Immature natural killer cell (primary cell): ENCODE data around the gene GNA12. TPM values are rescaled to one million over a fixed set of nuclear protein-coding genes. Genes with fewer than 3 reads are reported as not detected.
A peak's percentile ranks its signal among the peaks of the same experiment; 100 is the strongest.

ENCODE experiments used
- DNase-seq, 3 donors: peaks; one replicate each; pipeline ENCODE4 v3.0.0; 2022; ENCODE audit warnings: mixed read lengths in 1 of 3
- H3K27ac Mint-ChIP-seq, 6 donors: one replicate each; pipeline ENCODE4 v1.8.0; 2020; ENCODE audit warnings: mixed read lengths in 6 of 6, mild to moderate bottlenecking in 5 of 6, inconsistent platforms in 4 of 6, moderate library complexity in 3 of 6
- H3K27me3 Mint-ChIP-seq, 3 donors: one replicate each; pipeline ENCODE4 v1.8.0; 2020 to 2021; ENCODE audit warnings: low read depth in 3 of 3, mild to moderate bottlenecking in 3 of 3, mixed read lengths in 3 of 3, moderate library complexity in 3 of 3, inconsistent platforms in 1 of 3
- H3K36me3 Mint-ChIP-seq, 3 donors: one replicate each; pipeline ENCODE4 v1.8.0; 2020; ENCODE audit warnings: mixed read lengths in 3 of 3, inconsistent platforms in 2 of 3, mild to moderate bottlenecking in 2 of 3
- H3K4me1 Mint-ChIP-seq, 2 donors: one replicate each; pipeline ENCODE4 v1.8.0; 2020; ENCODE audit warnings: inconsistent platforms in 2 of 2, mild to moderate bottlenecking in 2 of 2, mixed read lengths in 2 of 2, moderate library complexity in 1 of 2
- H3K4me3 Mint-ChIP-seq, 5 donors: one replicate each; pipeline ENCODE4 v1.8.0; 2020; ENCODE audit warnings: mild to moderate bottlenecking in 5 of 5, mixed read lengths in 5 of 5, inconsistent platforms in 3 of 5, moderate library complexity in 3 of 5
- H3K9me3 Mint-ChIP-seq, 6 donors: one replicate each; pipeline ENCODE4 v1.8.0; 2020; ENCODE audit warnings: mild to moderate bottlenecking in 6 of 6, mixed read lengths in 6 of 6, inconsistent platforms in 4 of 6, moderate library complexity in 3 of 6
- polyA plus RNA-seq, 3 donors: library from polyadenylated mRNA; unstranded; fragments of 300-500 nt; fragmentation: Illumina TruSeq; gene quantifications; one replicate each; pipeline ENCODE4 v1.2.3, GENCODE V29; 2021

Gene GNA12
- polyA plus RNA-seq, 3 donors from 2014 or later: 4.7 to 6.1 (median 4.8) TPM

DNA sequence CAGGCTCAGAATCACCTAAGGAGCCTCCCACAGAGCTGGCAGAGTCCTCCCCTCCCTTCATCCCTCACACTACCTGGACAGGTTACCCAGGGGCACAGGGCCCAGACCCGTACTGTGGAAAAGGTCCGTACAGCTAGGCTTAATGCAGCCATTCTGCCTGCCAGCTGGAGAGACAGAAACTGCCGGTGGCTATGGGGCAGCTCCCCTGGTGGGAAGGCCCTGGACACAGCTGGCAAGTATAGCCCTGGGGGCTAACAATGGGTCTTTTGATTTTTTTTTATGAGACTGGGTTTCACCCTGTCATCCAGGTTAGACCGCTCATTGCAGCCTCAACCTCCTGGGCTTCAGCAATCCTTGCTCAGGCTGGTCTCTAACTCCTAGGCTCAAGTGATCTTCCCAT, 68.3 kb downstream of the GNA12 start:
- no peak for DNase-seq
- H3K4me3 Mint-ChIP-seq: no peak overlapping the region
- H3K27me3 Mint-ChIP-seq: peaks cover 0 to 4% (median 4%) of the 10 kb centered on the region in 3 donors
- H3K27ac Mint-ChIP-seq: no peak overlapping the region
- peaks cover 3 to 9% (median 8%) of the 10 kb centered on the region in 3 donors for H3K36me3 Mint-ChIP-seq
- H3K4me1 Mint-ChIP-seq: peaks cover 2 to 10% of the 10 kb centered on the region in 2 donors
- no peaks in the 10 kb centered on the region for H3K9me3 Mint-ChIP-seq

- Mint-ChIP-seq H3K4me3 (no peak overlapping the region), H3K27me3 (peaks cover 0 to 6% (median 4%) of the 10 kb centered on the region in 3 donors), H3K4me1 (peaks cover 2 to 10% of the 10 kb centered on the region in 2 donors), H3K36me3 (peaks cover under 1 to 14% (median 8%) of the 10 kb centered on the region in 3 donors), H3K27ac (no peak overlapping the region), H3K9me3 (no peaks in the 10 kb centered on the region)
- DNase-seq: no peak
Measured at GRCh38 chr7:2775376-2775775, 68.7 kb downstream of the GNA12 start.

GRCh38 chr7:2774935-2775334, 69.2 kb downstream of the GNA12 start:
- Mint-ChIP-seq H3K4me1 (peaks cover 2 to 10% of the 10 kb centered on the region in 2 donors), H3K9me3 (no peaks in the 10 kb centered on the region), H3K27ac (no peak overlapping the region), H3K27me3 (peaks cover 0 to 6% (median 4%) of the 10 kb centered on the region in 3 donors), H3K36me3 (peaks cover 0 to 18% (median 8%) of the 10 kb centered on the region in 3 donors), H3K4me3 (no peak overlapping the region)
- DNase-seq: no peak

DNA sequence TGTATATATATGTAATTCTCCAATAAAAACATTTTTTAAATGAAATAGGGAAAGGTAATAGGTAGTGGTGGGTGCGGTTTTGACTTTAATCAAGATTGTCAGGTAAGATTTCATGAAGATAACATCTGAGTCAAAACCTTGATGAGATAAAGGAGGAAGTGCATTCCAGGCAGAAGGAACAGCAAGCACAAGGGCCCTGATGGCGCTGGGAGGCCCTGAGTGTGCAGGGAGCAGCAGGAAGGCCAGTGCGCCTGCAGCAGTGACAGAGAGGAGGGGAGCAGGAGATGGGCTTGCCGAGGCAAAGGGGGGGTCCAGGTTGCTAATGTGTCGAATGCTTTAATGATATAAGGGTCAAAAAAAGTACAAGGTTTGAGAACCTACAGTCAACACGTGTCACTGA, 69.8 kb downstream of the GNA12 start:
- Mint-ChIP-seq H3K4me3 (no peak overlapping the region), H3K36me3 (peaks cover 0 to 22% (median 8%) of the 10 kb centered on the region in 3 donors), H3K27ac (no peak overlapping the region), H3K27me3 (peaks cover 0 to 6% (median 4%) of the 10 kb centered on the region in 3 donors), H3K9me3 (no peaks in the 10 kb centered on the region), H3K4me1 (peaks cover 2 to 10% of the 10 kb centered on the region in 2 donors)
- no peak for DNase-seq

DNA sequence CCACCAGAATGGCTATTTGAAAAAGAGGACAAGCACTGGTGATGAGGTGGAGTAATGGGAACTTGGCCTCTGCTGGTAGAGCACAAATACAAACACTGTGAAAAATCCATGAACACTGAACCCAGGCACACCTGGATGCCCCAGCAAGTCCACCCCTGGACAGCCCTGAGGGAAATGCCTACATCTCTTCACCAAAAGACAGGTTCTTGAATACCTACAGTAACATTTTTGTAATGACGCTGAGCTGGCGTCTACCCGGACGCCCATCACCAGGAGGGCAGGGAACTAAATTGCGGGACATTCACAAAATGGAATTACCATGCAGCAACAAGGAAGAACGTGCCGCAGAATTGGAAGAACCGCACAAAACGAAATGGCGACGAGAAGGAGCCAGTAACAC, 70.5 kb downstream of the GNA12 start:
- Mint-ChIP-seq H3K4me1 (peaks cover 2 to 10% of the 10 kb centered on the region in 2 donors), H3K27me3 (peaks cover 0 to 6% (median 4%) of the 10 kb centered on the region in 3 donors), H3K36me3 (peaks cover 0 to 22% (median 8%) of the 10 kb centered on the region in 3 donors), H3K27ac (no peak overlapping the region), H3K9me3 (no peaks in the 10 kb centered on the region), H3K4me3 (no peak overlapping the region)
- no peak for DNase-seq

DNA sequence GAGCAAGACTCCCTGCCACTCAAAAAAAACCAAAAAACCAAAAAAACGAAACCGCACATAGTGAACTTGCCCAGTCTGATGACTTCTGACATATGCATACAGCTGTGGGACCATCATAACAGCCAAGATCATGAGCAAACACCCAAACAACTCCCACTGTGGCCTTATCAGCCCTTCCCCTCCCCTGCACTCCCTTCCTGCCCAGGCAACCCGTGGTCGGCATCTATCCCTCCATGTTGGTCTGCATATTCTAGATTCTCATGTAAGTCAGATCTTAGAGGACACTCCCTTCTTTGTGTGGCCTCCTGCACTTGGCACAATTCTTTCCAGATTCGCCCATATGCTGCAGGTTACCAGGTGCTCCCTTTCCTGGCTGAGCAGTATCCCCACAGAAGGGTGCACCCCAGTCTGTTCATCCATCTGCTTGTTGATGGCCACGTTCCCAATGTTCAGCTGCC, 72.8 kb downstream of the GNA12 start:
- H3K27ac Mint-ChIP-seq: no peak overlapping the region
- H3K36me3 Mint-ChIP-seq: peaks cover 0 to 22% (median 8%) of the 10 kb centered on the region in 3 donors
- no peaks in the 10 kb centered on the region for H3K9me3 Mint-ChIP-seq
- peaks cover 0 to 6% (median 4%) of the 10 kb centered on the region in 3 donors for H3K27me3 Mint-ChIP-seq
- no peaks in the 10 kb centered on the region for H3K4me1 Mint-ChIP-seq
- H3K4me3 Mint-ChIP-seq: no peak overlapping the region
- DNase-seq: no peak

- DNase-seq: no peak
- no peaks in the 10 kb centered on the region for H3K9me3 Mint-ChIP-seq
- peaks cover 0 to 8% (median 0%) of the 10 kb centered on the region in 3 donors for H3K36me3 Mint-ChIP-seq
- H3K4me3 Mint-ChIP-seq: no peak overlapping the region
- H3K27me3 Mint-ChIP-seq: peaks cover 0 to 1% (median 0%) of the 10 kb centered on the region in 3 donors
- peaks cover 16% of the 10 kb centered on the region in 2 donors for H3K4me1 Mint-ChIP-seq
- H3K27ac Mint-ChIP-seq: no peak overlapping the region
Measured at GRCh38 chr7:2764621-2765020, 79.5 kb downstream of the GNA12 start.

DNA sequence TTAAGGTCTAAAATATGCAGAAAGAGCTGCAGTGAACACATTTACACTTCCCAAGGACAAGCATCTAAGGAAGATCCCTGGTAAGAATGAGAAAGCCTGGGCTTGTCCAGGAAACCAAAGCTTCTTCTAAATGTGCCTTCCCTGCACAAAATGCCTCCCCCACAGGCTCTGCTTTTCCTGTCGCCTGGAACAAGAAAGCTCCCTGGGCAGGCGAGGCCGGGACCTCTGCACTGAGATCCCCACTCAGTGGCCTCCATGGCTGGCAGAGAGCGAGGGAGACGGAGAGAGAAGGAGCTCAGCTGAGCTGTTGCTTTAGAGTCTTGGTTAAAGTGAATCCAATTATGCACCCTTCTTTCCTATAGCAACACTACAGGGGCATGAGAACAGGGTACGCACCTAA, 80.5 kb downstream of the GNA12 start:
- H3K36me3 Mint-ChIP-seq: peaks cover 0 to 12% (median 0%) of the 10 kb centered on the region in 3 donors
- no peak overlapping the region for H3K27ac Mint-ChIP-seq
- no peak for DNase-seq
- H3K4me3 Mint-ChIP-seq: no peak overlapping the region
- peaks cover 23 to 26% of the 10 kb centered on the region in 2 donors for H3K4me1 Mint-ChIP-seq
- peaks cover 0 to 1% (median 0%) of the 10 kb centered on the region in 3 donors for H3K27me3 Mint-ChIP-seq
- no peaks in the 10 kb centered on the region for H3K9me3 Mint-ChIP-seq

DNA sequence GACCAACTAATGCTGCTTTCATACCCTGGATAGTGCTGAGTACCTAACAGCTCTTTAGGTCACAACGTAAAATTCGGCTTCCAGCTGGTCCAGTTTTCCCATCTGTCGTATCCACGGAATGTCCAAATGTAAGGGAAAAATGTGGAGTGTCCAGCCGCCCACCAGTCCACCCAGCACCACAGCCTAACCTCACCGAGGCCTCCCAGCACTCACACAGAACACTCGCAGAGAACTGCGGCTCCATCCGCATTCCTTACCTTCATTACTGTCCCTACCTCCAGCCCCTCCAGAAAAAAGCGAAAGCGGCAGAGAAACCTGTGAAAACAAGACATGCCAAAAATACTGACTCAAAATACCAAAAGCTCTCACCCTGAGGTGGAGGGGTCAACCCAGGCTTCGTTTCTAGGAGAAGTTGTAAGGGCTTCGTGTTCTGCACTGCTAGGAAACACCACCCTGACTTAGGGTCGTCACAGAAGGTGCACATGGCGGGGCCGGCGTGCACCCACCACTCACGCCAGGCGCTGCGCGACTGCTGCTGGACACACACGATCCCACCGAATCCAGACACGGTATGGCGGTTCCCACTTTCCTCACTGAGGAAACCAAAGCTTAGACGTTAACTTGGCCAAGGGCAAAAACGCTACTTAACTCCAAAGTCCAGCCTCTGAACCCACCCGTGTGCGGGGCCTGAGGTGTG, 82.2 kb downstream of the GNA12 start:
- peaks cover 0 to 3% (median 0%) of the 10 kb centered on the region in 3 donors for H3K27me3 Mint-ChIP-seq
- H3K4me3 Mint-ChIP-seq: no peak overlapping the region
- H3K27ac Mint-ChIP-seq: peak overlapping the region in 1 of 6 donors; percentile 34
- H3K9me3 Mint-ChIP-seq: no peaks in the 10 kb centered on the region
- peaks cover 26 to 35% of the 10 kb centered on the region in 2 donors for H3K4me1 Mint-ChIP-seq
- peaks cover 0 to 12% (median 0%) of the 10 kb centered on the region in 3 donors for H3K36me3 Mint-ChIP-seq
- no peak for DNase-seq

DNA sequence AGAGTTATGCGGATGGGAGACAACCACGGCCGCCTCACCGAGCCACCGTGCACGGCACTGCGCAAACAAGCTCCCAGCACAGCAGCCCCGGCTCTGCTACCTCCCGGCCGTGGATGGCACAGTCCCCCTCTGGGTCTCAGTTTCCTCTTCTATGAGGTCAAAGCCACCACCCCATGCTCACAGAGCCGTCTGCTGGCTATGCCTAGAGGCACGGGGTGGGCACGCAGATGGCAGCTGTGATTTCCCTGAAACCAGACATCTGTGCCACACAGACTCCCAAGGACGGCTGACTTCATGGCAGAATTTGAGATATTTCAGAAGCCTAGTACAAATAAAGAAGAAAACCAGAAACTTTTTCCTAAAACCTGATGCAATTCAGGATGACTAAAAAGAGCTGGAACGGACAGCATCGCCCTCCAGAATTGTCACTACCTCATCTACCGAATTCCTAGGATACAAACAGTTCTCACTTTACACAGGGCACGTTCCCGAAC, 82.9 kb downstream of the GNA12 start:
- H3K27ac Mint-ChIP-seq: no peak overlapping the region
- no peak for DNase-seq
- peaks cover 26 to 35% of the 10 kb centered on the region in 2 donors for H3K4me1 Mint-ChIP-seq
- no peaks in the 10 kb centered on the region for H3K9me3 Mint-ChIP-seq
- H3K4me3 Mint-ChIP-seq: no peak overlapping the region
- H3K36me3 Mint-ChIP-seq: peaks cover 0 to 12% (median 0%) of the 10 kb centered on the region in 3 donors
- peaks cover 0 to 3% (median 0%) of the 10 kb centered on the region in 3 donors for H3K27me3 Mint-ChIP-seq

DNA sequence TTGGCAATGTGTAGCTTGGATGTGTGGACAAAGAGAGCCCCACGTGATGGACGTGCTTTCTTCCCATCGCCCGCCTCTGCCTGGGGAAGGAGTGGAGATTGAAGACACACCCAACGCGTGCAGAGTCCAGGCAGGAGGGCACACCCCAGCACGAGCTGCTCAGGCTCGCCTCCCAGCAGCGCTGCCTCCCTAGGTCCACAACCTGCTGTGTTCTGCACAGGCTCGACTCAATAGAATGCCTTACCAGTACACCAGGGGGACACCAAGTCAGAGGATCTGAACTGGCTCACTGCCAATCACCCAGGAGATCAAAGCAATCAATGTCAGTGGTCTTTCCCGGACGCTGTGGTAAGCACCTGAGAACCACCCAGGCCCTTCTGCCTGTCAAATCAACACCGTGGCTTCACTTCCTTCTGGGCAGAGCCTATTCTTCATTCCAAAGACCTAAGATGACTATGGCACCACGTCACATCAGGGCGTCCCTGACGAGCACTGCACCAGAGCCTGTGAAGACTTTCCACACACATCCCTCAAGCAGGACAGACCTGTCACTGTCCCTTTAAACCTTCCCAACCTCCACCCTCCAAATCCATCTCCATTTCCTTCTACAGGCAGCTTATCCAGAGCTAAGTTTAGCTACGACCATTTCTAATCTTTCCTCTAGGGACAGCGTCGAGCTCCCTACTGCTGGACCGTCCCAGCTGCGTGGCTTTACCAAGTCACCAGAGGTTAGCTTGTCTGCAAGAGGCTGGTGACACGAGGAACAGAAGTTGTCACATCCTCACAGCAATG, 83.8 kb downstream of the GNA12 start:
- DNase-seq: peak; percentile 5 to 34 (median 28)
- Mint-ChIP-seq H3K36me3 (peaks cover 6 to 17% (median 6%) of the 10 kb centered on the region in 3 donors), H3K4me3 (peak overlapping the region in 3 of 5 donors; percentile 17 to 46 (median 27))

DNA sequence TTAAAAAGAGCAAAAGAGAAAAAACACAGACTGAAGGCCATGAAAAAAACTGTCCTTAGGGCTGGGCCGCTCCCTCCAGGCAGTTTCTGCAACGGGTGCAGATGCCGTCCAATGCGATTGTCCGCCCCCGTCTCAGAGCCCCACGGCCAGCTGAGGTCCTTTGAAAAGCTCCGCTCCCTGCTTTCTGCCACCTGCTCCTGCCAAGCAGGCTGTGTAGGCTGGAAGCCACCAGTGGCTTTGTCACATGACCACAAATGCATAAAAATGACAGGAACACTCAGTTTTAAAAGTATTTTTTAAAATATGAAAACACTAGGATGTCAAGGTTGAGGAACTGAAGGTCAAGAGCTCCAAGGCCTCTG, 84.4 kb downstream of the GNA12 start:
- no peak overlapping the region for H3K4me3 Mint-ChIP-seq

More for the DNA sequence above, 83.8 kb downstream of the GNA12 start:
- Mint-ChIP-seq H3K27ac (peak overlapping the region in 2 of 6 donors; percentile 58 to 70), H3K9me3 (no peaks in the 10 kb centered on the region), H3K4me1 (peaks cover 26 to 35% of the 10 kb centered on the region in 2 donors), H3K27me3 (peaks cover 0 to 3% (median 0%) of the 10 kb centered on the region in 3 donors)

GRCh38 chr7:2758673-2759616, 85.2 kb downstream of the GNA12 start:
- H3K27ac Mint-ChIP-seq: peak overlapping the region in 3 of 6 donors; percentile 6 to 79 (median 59)
- H3K4me3 Mint-ChIP-seq: peak overlapping the region in 1 of 5 donors; percentile 30
- H3K4me1 Mint-ChIP-seq: peaks cover 26 to 35% of the 10 kb centered on the region in 2 donors
- H3K27me3 Mint-ChIP-seq: peaks cover 0 to 3% (median 0%) of the 10 kb centered on the region in 3 donors
- DNase-seq: no peak
- no peaks in the 10 kb centered on the region for H3K9me3 Mint-ChIP-seq
- H3K36me3 Mint-ChIP-seq: peaks cover 6 to 20% (median 6%) of the 10 kb centered on the region in 3 donors

More for the DNA sequence above, 84.4 kb downstream of the GNA12 start:
- Mint-ChIP-seq H3K9me3 (no peaks in the 10 kb centered on the region), H3K36me3 (peaks cover 6 to 20% (median 6%) of the 10 kb centered on the region in 3 donors), H3K27me3 (peaks cover 0 to 3% (median 0%) of the 10 kb centered on the region in 3 donors), H3K4me1 (peaks cover 26 to 35% of the 10 kb centered on the region in 2 donors), H3K27ac (peak overlapping the region in 1 of 6 donors; percentile 6)
- no peak for DNase-seq
